GM21360 (cell line): Measurements from ENCODE around the gene JAZF1.
"Not testable (repeated sequence)": the region's sequence is repeated elsewhere in the genome, so short reads cannot be mapped to it uniquely, and the experiment has no call there.

Experiments
- ATAC-seq: cut with Tn5 transposase; IDR thresholded peaks from one replicate; pipeline ENCODE4 v1.9.1; 2021; ENCODE audit warnings: mild to moderate bottlenecking, moderate library complexity; ENCODE audit not compliant: unreplicated experiment

The JAZF1 gene

DNA sequence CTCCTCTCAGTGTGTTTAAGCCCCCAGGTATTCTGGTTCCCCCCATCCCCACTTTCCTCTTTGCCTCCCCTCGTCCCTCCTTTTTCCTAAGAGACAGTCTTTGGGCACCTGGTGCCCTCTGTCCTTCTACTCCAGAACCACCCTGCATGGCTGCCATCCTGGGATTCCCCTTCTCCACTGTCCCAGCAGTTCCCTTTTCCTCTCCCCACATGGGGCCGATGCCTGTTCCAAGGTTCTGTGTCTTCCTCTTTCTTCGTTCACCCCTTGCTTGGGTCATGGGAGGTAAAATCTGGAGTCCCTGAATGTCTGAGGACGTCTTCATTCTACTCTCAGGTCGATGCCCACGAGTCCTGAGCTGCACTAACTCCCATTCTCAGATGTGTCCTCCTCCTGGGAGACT is 319.8 kb downstream of the JAZF1 start:
- no peak for ATAC-seq

DNA sequence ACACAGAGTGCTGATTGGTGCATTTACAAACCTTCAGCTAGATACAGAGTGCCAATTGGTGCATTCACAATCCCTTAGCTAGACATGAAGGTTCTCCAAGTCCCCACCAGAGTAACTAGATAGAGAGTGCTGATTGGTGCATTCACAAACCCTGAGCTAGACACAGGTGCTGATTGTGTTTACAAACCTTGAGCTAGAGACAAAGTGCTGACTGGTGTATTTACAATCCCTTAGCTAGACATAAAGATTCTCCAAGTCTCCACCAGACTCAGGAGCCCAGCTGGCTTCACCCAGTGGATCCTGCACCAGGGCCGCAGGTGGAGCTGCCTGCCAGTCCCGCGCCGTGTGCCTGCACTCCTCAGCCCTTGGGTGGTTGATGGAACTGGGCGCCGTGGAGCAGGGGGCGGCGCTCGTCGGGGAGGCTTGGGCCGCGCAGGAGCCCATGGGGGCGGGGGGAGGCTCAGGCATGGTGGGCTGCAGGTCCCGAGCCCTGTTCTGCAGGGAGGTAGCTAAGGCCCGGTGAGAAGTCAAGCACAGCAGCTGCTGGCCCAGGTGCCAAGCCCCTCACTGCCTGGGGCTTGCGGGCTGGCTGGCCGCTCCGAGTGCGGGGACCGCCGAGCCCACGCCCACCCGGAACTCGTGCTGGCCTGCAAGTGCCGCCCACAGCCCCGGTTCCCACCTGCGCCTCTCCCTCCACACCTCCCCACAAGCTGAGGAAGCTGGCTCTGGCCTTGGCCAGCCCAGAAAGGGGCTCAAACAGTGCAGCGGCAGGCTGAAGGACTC is 323.7 kb downstream of the JAZF1 start:
- not testable (repeated sequence) for ATAC-seq

DNA sequence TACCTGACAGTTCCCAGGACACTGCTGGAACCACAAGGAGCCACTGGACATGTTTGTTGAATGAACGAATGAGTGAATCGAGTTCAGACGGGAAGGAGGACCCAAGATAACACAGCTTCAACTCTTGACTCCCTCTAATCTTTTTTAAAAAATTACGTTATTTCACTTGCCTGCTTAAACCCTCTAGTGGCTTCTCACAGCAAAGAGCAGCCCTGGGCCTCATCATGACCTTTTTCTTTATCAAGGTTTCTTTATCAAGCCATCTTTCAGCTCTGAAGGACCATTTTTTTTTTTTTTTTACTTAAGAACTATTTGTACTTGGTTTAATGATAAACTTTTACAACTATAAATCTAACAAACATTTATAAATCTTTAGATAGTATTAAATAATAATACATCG is 330.1 kb downstream of the JAZF1 start:
- ATAC-seq = no peak

DNA sequence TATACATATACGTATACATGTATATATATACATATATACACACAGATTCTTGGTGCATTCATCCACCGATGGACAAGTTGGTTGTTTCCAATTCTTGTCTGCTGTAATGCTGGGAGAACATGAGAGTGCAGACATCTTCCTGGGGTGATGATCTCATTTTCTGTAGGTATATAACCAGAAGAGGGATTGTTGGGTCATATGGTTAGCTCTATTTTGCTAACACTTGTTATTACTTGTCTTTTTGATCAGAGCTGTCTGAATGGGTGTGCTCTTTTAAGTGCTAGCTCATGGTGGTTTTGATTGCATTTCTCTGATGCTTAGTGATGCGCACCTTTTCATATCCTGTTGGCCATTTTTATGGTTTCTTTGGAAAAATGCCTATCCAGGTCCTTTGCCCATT is 334.2 kb downstream of the JAZF1 start:
- no peak for ATAC-seq

DNA sequence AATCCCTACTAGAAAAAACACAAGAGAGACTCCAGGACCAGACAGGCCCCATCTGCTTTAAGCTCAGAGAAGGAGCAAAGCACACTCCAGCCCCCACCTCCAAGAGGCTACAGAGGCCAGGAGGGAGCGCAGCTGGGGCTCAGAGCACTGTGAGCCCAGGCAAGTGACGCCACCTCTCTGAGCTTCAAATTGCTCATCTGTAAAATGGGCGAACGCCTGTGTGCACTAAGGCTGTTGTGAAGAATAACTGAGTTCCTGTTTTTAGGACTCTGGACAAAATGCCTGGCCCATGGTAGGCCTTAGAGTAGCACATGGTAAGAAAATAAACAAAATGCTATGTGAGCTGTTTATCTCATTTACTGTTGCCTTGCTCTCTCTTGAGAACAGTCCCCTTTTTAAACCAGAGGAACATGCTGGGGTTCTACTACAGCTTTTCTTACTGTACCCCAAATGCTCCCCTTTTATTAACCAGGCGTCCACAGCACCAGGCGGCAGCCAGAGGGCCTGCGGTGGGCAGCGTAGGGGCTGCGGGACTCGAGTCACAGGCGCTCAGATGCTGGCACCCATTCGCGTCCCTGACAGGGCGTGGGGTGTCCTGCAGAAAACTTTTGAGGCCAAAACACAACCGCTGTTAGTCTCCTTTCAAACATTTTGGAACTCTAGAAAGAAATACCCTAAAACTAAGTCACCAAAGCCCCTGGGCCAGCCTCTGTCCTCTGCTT is 336.9 kb downstream of the JAZF1 start:
- no peak for ATAC-seq

DNA sequence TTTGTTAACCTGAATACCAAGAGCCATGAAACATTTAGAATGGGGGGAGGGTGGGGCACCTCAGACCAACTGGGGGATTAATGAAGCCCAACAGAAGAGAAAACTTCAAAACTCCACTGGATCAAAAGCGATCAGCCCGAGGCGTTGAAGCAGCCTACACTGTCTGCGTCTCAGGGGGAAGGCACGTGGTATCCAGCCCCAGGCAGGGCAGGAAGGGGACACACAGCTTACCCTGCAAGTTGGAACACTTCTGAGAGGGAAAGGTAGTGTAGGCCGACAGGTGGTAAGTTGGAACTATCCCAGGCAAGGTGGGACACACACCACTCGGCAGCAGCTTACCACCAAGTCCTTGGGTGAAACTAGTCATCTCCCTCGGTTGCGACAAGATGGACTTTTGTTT is 337.7 kb downstream of the JAZF1 start:
- no peak for ATAC-seq

DNA sequence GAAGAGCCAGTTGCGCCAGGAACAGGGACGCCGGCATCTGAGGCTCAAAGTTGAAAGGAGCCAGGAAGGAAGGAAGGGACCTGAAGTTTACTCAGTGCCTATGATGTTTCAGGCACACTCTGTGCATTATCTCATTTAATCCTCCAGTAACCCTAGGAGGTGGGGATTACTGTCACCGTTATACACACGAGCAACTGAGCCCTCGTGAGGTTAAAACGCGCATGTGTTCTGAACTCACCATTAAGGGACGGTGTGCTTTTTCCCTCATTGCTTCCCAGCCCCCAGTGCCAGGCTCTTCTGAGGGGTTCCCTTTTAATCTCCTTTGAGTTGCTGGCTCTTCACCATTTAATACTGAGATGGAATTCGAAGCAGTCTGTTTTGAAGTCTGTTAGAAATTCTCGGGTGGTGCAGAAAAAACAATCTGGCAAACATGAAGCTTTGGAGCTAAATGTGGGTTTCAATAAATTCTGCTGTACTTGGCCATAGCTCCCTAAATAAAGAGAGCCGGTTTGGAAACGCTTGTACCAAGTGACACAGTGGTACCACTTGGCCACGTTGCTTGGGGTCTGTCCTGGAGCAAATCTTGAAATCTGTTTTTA is 338.4 kb downstream of the JAZF1 start:
- no peak for ATAC-seq

DNA sequence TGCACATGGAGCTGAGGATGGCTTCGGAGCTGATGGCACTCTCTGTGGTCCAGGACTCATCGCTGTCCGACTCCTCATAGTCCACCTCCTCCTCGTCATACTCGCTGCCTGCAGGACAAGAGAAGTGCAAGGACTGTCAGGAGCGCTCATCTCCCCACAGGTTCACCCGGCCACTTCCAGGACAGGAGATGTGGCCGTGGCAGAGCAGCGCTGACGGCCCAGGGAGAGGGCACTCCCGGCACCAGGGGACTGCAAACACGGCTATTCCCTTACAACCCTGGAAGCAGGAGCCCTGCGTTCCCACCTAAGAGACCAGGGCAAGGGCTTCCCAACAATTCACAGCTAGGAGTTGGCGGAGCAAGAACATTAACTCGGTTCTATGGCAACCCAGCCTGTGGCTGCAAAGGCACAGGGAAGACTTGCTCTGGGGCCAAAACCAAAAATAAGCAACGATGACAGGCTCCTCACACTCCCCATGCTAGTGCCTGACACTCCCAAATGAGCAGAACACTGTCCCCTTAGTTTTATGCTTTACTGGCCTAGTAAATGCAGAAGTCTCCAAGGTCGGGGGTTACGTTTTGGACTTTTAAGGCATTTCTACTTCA is 339.7 kb downstream of the JAZF1 start:
- ATAC-seq = no peak

DNA sequence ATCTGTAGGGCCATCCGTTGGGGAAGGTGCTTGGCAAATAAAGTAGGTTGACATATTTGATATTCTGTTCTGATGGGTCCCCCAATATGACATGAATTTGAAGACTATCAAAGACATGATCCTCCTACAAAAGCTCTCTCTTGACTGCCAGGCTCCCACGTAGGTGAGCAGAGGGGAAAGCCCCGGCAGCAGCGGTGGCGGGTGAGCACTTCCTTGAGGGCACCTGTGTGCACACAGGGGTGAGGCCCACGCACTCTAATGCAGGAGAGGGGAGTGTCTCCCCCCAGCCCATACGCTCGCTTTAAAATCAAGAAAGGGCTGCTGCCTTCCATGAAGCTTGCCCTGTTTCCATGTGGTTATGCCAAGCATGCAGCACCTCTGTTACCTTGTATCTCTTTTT is 340.3 kb downstream of the JAZF1 start:
- ATAC-seq = no peak

DNA sequence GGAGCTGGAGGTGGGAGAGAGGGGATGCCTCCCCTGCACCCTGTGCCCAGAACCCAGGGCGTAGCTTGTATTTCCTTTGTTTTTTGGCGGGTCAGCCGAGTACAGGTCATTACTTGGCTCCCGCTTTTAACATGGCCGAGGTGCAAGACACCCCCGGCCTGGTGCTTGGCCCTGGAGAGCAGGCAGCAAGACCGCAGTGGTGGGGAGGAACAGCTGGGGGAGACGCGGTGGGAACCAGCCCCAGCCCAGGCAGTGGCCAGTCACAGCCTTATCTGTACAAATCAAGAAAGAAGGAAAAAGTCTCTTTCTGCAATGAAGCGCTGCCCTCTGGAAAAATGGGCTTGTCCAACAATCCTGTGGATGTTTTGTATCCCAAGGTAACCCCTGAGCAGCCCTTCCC is 341.5 kb downstream of the JAZF1 start:
- ATAC-seq = no peak

DNA sequence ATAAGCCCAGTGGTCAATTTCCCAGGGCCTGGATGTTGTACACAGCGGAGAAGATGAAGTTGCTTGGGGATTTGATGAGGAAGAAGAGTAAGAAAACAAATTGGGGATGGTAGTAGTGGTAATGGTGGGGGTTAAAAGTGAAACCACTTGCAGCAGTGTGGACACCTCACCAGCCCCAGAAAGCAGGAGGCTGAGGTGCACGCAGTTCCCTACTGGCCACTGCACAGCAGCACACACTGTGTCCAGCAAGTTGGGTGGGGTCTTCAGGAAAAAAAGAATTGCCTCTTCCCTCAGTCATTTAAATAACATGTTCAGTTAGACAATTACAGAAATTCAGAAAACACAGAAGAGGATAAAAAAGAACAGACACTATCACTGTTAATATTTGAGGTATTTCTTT is 344.1 kb downstream of the JAZF1 start:
- ATAC-seq = no peak

DNA sequence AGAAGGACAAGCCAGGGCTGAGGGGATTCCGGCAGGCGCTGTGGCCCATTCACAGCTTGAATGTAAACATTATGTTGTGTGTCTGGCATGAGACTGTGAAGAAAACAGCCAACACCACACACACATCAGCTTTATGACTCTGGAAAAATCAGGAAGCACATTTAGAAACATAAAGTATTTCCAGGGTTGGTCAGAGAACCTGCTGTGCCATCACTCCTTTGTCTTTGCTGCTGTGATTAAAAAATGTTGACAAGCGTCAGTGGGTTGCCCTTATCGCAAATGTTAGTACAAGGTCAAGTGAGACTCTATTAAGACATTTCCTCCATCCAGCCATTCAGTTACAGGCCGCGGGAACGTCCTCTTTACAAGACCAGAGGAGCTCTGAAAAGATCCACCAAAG is 345.2 kb downstream of the JAZF1 start:
- ATAC-seq = no peak

DNA sequence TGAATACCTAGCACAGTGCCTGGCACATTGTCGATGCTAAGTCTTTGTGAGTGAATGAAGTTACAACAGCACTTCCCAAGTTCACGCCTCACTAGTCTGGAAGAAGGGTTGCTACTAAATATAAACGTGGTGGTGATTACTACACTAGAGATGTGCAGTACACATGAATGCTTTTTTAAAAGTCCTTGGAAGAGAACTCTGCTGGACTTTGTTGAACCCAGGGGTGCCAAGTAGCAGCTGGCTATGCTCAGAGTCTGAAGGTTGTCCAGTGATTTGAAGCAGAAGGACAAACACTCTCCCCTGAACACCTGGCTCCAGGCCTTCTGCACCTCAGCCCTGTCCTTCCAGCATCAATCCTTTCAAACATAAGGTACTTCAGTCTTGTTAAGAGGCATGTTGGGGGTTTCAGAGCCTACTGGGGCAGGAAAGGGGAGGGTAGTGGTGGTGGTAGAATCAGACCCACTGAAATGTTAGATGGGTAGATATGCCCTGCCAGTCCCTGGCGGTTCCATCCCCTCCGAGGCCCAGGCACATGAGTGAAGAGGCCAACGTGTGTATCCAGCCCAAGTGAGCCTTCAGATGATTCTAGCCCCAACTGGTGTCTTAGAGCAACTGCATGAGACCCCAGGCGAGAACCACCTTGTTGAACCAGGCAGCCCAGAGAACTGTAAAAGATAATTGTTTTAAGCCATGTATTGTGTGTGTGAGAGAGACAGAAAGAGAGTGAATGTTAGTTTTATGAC is 346.2 kb downstream of the JAZF1 start:
- ATAC-seq = no peak

DNA sequence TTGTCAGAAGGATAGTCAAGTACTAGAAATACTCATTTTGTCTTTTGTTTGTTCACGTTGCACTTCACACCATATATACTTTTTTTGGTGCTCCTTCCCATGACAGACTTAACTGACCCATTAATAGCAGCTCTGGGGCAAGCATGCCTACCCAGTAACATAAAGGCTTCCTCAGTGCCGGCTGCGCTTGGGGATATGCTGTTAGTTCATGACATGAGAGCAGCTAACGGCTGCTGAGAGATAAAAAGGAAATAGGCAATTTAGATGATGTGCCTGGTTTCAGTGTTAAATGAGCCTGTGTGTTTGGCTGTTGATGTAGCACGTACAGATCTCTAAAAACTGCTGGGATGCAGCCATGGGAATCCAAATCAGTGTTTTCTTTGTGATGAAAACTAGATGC is 354.2 kb downstream of the JAZF1 start:
- ATAC-seq = no peak

DNA sequence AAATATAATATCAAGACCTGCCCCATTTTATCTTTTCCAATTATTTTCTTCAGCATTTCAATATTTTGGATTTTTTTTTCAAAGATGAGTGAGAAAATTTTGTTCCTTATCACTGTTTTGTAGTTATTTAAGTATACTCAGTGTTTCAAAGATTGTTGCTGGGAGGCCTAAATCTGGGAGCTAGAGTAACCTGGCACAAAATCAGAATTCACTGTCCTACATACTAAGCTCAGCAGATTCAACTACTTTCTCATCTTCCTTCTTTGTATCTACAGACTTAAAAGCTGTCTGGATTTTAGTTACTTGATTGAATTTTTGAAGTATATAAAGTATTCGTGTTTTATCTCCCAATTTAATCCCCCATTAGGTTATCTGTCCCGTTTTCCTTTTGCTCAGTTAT is 354.7 kb downstream of the JAZF1 start:
- ATAC-seq = no peak

DNA sequence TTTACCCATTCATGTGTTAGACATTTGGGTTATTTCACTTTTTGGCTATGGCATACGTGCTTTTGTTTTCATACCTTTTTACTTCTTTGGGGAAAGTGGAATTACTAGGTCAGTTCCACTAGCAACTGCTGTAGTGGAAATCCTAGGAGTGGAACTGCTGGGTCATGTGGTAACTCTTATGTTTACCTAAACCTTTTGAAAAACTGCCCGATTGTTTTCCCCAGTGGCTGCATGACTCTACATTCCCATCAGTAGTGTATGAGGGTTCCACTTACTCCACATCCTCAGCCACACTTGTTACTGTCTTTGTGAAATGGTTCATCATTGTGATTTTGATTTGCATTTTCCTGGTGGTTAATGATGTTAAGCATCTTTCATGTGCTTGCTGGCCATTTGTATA is 358.4 kb downstream of the JAZF1 start:
- no peak for ATAC-seq

DNA sequence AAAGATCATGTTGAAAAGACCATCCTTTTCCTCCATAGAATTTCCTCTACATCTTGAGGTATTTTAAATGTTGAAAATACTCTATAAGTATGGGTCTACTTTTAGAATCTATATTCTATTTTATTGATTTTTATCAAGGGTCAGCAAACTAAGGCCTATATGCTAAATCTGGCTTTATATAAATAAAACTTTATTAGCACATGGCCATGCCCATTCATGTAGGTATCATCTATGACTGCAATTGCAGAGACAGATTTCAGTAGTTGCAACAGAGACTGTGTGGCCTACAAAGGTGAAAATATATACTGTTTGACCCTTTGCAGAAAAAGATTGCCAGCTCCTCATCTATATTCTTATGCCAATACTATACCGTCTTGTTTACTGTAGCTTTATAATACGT is 367.9 kb downstream of the JAZF1 start:
- ATAC-seq = no peak

DNA sequence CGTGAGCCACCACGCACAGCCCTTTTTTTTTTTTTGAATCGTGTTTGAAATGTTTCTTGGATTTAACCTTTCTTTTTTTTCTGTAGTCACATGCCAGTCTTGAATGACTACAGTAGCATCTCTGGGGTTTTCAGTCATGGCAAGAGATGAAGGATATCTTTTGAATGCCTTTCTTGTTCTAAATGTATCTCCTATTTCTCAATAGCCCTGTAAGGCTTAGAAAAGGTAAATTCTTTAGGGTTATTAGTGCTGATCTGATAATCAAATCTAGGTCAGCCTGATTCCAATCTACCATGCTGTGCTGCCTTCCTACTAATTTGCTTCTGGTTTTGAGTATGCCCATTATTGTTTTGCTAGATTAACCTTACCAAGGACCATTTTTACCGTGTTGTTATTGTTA is 370.4 kb downstream of the JAZF1 start:
- ATAC-seq = no peak

DNA sequence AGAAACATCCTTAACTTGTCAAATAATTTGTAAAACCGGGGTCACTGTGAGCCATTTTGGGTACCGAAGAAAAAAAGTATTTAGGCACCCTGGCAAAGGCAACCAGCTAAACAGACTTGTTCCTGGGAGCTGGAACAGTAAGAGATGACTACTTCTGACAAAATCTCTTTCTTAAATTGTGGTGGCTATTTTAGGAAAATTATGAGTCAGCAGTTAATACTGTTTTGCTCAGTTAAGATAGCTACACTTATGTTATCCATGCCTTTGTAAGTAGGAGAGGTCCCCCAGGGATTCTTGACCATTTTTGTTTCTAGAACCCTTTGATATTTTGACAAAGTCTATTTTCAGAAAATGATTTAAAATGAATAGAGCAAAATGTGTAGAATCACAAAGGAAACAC is 372.0 kb downstream of the JAZF1 start:
- no peak for ATAC-seq

DNA sequence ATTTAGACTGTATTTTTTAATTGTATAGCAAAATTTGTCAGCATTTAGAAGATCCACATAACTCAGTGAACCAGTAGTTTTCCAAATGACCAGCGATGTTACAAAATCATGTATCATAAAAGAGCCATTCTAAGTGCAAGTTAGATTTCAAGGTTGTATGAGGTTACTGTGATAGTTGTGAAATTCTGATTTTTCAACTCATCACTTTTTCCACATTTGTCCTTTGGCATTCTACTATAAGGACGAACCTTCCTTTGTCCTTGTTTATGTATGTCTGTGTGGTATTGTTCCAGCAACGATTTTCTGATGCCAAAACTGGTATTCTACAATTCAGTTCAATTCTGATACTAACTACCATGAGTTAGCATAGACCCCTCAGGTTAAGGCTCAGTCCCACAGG is 376.5 kb downstream of the JAZF1 start:
- ATAC-seq = no peak

DNA sequence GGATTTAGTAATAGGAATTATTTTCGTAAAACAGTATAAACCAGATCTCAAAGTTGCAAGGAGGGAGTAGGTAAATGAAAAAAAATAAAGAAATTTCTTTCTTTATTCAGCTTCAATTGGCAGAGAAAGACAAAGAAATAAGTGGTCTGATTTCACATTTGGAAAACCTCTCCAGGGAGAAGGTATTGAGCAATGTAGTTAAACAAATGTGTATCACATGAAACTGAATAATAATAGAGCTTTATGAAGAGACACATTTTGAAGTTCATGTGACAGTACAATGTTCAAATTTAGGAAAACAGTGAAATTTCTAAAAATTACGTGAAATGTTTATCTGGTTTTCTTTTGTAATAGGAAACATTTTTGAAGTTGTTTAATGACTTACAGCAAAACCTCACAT is 377.6 kb downstream of the JAZF1 start:
- ATAC-seq = no peak
